A673 (cell line): ENCODE results near the gene IDUA.

Source experiments
- CTCF ChIP-seq: fragments of 300-800, 200-600 bp; sonication (generic); conservative IDR thresholded peaks from 2 replicates; pipeline ENCODE4 v1.5.1; 2017; ENCODE audit warnings: low read depth, mild to moderate bottlenecking, antibody characterized with exemption, low read length, moderate library complexity, mixed read lengths
- EZH2 ChIP-seq: fragments of 200-600 bp; sonication (generic); IDR thresholded peaks from 2 replicates; pipeline ENCODE4 v1.6.1; 2017; ENCODE audit warnings: borderline replicate concordance, low read depth, mild to moderate bottlenecking, mixed read lengths, antibody characterized with exemption, low read length; ENCODE audit not compliant: poor library complexity, severe bottlenecking

- no peak for TF ChIP-seq CTCF
- no peak for TF ChIP-seq EZH2
These were observed 18.6 kb upstream of the IDUA start for GRCh38 chr4:968221-968620.
